ENCODE measurements around the gene EXOSC1.

GRCh38 chr10:97444212-97444611 is 1.6 kb downstream of the EXOSC1 start:
- TF ChIP-seq NFIC (IDR thresholded peaks at IDR 0.05; ENCODE audit: borderline replicate concordance) (no peak), SIN3A (IDR thresholded peaks at IDR 0.05; ENCODE audit: borderline replicate concordance, low read depth, low read length) (no peak), SMC3 (IDR thresholded peaks at IDR 0.05; ENCODE audit: low read depth, low read length) (no peak), GABPA (IDR thresholded peaks at IDR 0.05; ENCODE audit: low read depth) (no peak), CTCF (IDR thresholded peaks at IDR 0.05) (no peak), ZBTB33 (IDR thresholded peaks at IDR 0.05; ENCODE audit: borderline replicate concordance, low read depth) (no peak), EP300 (IDR thresholded peaks at IDR 0.05; ENCODE audit: borderline replicate concordance in 1 of 2, low read depth in 1 of 2, low read length in 1 of 2) (no peak), FOSL2 (IDR thresholded peaks at IDR 0.05; ENCODE audit: borderline replicate concordance, low read depth) (no peak), TAF1 (IDR thresholded peaks at IDR 0.05; ENCODE audit: borderline replicate concordance, low read depth, low read length) (no peak), RAD21 (IDR thresholded peaks at IDR 0.05; ENCODE audit: low read length) (no peak), REST (IDR thresholded peaks at IDR 0.05; ENCODE audit: low read depth, low read length) (no peak), POLR2AphosphoS5 (IDR thresholded peaks at IDR 0.05; ENCODE audit: low read depth, low read length) (no peak), CHD2 (IDR thresholded peaks at IDR 0.05; ENCODE audit: low read length, partially characterized antibody) (no peak)
